Sigmoid colon (tissue), 7 donors: ENCODE measurements around the gene CCDC57. TPM values are rescaled to one million over a fixed set of nuclear protein-coding genes. Genes with fewer than 3 reads are reported as not detected.
A peak's percentile ranks its signal among the peaks of the same experiment; 100 is the strongest.

Experiments
- DNase-seq: peaks from one replicate; pipeline ENCODE4 v3.0.0-alpha.2; 2019
- H3K27ac ChIP-seq, 4 donors: fragments of 200-600 bp; sonication (generic); one replicate each; pipeline ENCODE4 v1.5.1; 2016 to 2019; ENCODE audit warnings: mild to moderate bottlenecking in 1 of 4
- H3K27me3 ChIP-seq, 3 donors: fragments of 200-600 bp; sonication (generic); one replicate each; pipeline ENCODE4 v1.5.1; 2019; ENCODE audit warnings: mild to moderate bottlenecking in 1 of 3
- H3K36me3 ChIP-seq, 4 donors: fragments of 200-600 bp; sonication (generic); one replicate each; pipeline ENCODE4 v1.5.1; 2016 to 2019
- H3K4me1 ChIP-seq, 4 donors: fragments of 200-600 bp; sonication (generic); one replicate each; pipeline ENCODE4 v1.5.1; 2017 to 2019
- H3K4me3 ChIP-seq, 4 donors: fragments of 200-600 bp; sonication (generic); one replicate each; pipeline ENCODE4 v1.5.1; 2017 to 2019; ENCODE audit warnings: mild to moderate bottlenecking in 2 of 4, moderate library complexity in 1 of 4
- H3K9me3 ChIP-seq, 4 donors: fragments of 200-600 bp in 3 of 4; sonication (generic) in 3 of 4; one replicate each; pipeline versions ENCODE4 v1.5.1 to v1.6.1; 2013 to 2019
- CTCF ChIP-seq, 4 experiments: fragments of 450-650 bp in 3 of 4; fragments of 200-600 bp in 1 of 4; IDR thresholded peaks; one replicate each; pipeline ENCODE4 v1.5.1; 2016 to 2019; ENCODE audit warnings: antibody characterized with exemption in 4 of 4, mild to moderate bottlenecking in 3 of 4, moderate library complexity in 2 of 4
- EP300 ChIP-seq, 4 donors: sonication (generic); formaldehyde crosslinking; IDR thresholded peaks; one replicate each; pipeline ENCODE4 v1.6.1; 2017; ENCODE audit warnings: antibody characterized with exemption in 4 of 4
- POLR2A ChIP-seq, 2 donors: fragments of 450-650 bp; IDR thresholded peaks; one replicate each; pipeline ENCODE4 v1.6.1; 2016; ENCODE audit warnings: antibody characterized with exemption in 2 of 2, mild to moderate bottlenecking in 2 of 2, moderate library complexity in 2 of 2
- POLR2AphosphoS5 ChIP-seq, 4 donors: sonication (generic); formaldehyde crosslinking; IDR thresholded peaks; one replicate each; pipeline ENCODE4 v1.6.1; 2017; ENCODE audit warnings: antibody characterized with exemption in 4 of 4
- WGBS, 2 donors: extraction: QIAGEN DNeasy Blood & Tissue Kit; methylation state at CpG; one replicate each; pipeline ENCODE4 v1.1.7; 2013; 5-methylcytosine and 5-hydroxymethylcytosine counted together
- intact Hi-C: fragments of 100-400 bp; cut with DNase I; formaldehyde crosslinking; loops from one replicate; pipeline ENCODE4 v1.15.1; 2023
- polyA plus RNA-seq, 3 donors: library from polyadenylated mRNA; stranded (reverse); fragments of 200-250 nt; gene quantifications; one replicate each; pipeline ENCODE4 v1.2.3, GENCODE V29; 2013
- total RNA-seq, 4 donors: library from RNA; depleted of rRNA; stranded (reverse); fragments of >200 nt; gene quantifications; one replicate each; pipeline ENCODE4 v1.1.0, GENCODE V29; 2016
- donor health status: healthy with polysubstance abuse.
- donor health status: Bipolar disorder and iron deficiency.
- donor health status: healthy.

CCDC57 gene
- total and polyA plus RNA-seq, 7 donors = 13.3 to 47.8 (median 24.4) TPM

- Histone ChIP-seq H3K9me3 (no peaks in the 10 kb centered on the region), H3K27ac (no peak overlapping the region), H3K27me3 (peaks cover 0 to under 1% (median 0%) of the 10 kb centered on the region in 3 donors), H3K36me3 (peaks cover 0 to 13% (median under 1%) of the 10 kb centered on the region in 4 donors), H3K4me3 (no peak overlapping the region), H3K4me1 (peaks cover 0 to 83% (median 69%) of the 10 kb centered on the region in 4 donors)
- intact Hi-C loops = no loop called here
- WGBS, 2 donors = 69 to 74% methylated on average over 26 of the region's 26 CpGs
- TF ChIP-seq CTCF (IDR thresholded peaks at IDR 0.05) = no peak
- no peak for TF ChIP-seq POLR2AphosphoS5 (IDR thresholded peaks at IDR 0.05)
- no peak for TF ChIP-seq POLR2A (IDR thresholded peaks at IDR 0.05)
- no peak for TF ChIP-seq EP300 (IDR thresholded peaks at IDR 0.05)
- no peak for DNase-seq
Observed at GRCh38 chr17:82234211-82235055, 21.8 kb upstream of the CCDC57 start.

DNA sequence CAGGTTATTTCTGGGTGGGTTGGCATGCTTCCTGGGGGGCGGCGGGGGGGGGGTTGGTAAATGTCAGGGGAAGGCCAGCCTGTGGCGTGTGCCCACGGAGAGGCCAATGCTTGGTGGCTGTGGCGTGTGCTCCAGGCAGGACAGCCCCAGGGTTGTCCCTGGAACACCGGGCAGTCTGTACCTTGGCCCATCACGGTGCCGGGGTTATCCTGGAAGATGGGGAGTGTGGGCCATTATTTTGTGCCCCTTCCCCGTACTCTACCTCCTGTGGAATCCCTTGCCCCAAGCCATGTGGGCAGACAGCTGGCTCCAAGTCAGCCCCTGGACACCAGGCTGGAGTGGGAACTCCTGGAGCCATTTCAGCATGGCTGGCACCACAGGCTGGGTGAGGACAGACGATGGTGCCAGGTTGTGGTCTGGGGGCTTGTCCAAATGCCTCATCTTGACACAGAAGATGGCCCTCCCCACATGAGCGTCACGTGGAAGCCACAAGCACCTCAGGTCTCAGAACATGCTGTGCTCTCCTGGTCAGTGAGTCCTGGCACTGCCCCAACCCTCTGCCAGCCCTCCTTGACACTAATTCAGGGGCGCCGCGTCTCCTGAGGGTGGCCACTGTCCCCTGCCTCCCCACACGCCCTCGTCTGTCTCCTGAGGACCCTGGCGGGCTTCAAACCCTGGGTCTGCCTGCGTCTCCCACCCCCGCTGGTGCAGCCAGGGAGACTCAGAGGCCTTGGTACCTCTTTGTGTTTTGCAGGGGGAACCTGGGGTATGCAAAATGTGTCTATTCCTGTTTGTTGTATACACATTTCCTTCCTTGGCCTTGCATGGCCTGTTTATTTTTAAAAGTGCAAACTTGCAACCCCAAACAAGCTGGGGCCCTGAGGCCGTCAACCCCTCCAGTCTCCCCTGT lies 20.5 kb upstream of the CCDC57 start:
- Histone ChIP-seq H3K27me3 (peaks cover 4 to 11% (median 5%) of the 10 kb centered on the region in 3 donors), H3K9me3 (no peaks in the 10 kb centered on the region), H3K4me1 (peaks cover 0 to 81% (median 65%) of the 10 kb centered on the region in 4 donors), H3K4me3 (no peak overlapping the region), H3K27ac (peak overlapping the region in 3 of 4 donors; percentile 87 to 94 (median 92)), H3K36me3 (peaks cover 0 to 6% (median 0%) of the 10 kb centered on the region in 4 donors)
- intact Hi-C loops = no loop called here
- TF ChIP-seq EP300 (IDR thresholded peaks at IDR 0.05) = no peak
- peak in 1 of 4 donors; percentile 6 for TF ChIP-seq POLR2AphosphoS5 (IDR thresholded peaks at IDR 0.05)
- peak; percentile 67 for DNase-seq
- 79 to 82% methylated on average over 21 of the region's 21 CpGs for WGBS, 2 donors

DNA sequence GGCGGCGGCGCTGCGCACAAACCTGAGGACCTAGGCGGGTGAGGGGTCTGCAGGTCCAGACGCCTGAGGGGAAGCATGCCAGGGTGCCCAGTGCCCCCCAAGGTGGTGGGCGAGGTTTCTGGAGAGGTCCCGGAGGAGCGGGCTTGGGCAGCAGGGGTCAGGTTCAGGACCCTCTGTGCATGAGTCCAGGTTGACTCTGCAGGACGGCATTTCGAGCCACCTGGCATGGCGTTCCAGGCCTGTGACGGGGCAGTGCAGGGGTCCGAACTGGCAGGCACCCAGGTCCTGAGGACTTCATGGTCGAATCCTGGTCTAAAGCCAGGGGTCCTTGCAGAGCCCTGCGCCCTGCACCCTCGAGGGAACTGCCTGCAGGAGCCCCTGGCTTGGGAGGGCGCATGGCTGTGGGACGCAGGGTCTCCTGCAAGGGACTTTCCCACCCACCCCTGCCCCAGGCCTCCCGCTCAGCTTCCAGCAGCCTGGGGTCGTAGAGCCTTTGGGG lies 19.7 kb upstream of the CCDC57 start:
- 81 to 83% methylated on average over 21 of the region's 21 CpGs for WGBS, 2 donors
- DNase-seq = peak; percentile 79
- H3K36me3 ChIP-seq = no peaks in the 10 kb centered on the region
- H3K4me3 ChIP-seq = peak overlapping the region; percentile 51 to 81 (median 64)
- TF ChIP-seq POLR2A (IDR thresholded peaks at IDR 0.05) (no peak), EP300 (IDR thresholded peaks at IDR 0.05) (no peak), POLR2AphosphoS5 (IDR thresholded peaks at IDR 0.05) (no peak), CTCF (IDR thresholded peaks at IDR 0.05) (no peak)
- no peaks in the 10 kb centered on the region for H3K9me3 ChIP-seq
- H3K27me3 ChIP-seq = peaks cover 5 to 19% (median 8%) of the 10 kb centered on the region in 3 donors
- H3K4me1 ChIP-seq = peaks cover 0 to 78% (median 58%) of the 10 kb centered on the region in 4 donors
- peak overlapping the region; percentile 87 to 94 (median 90) for H3K27ac ChIP-seq
- intact Hi-C loops = no loop called here

GRCh38 chr17:82231562-82232321 lies 19.1 kb upstream of the CCDC57 start:
- Histone ChIP-seq H3K27me3 (peaks cover 5 to 19% (median 13%) of the 10 kb centered on the region in 3 donors), H3K9me3 (no peaks in the 10 kb centered on the region), H3K27ac (peak overlapping the region; percentile 87 to 94 (median 90)), H3K4me3 (peak overlapping the region; percentile 51 to 81 (median 64)), H3K4me1 (peaks cover 0 to 72% (median 54%) of the 10 kb centered on the region in 4 donors), H3K36me3 (no peaks in the 10 kb centered on the region)
- intact Hi-C loops = no loop called here
- 3 to 12% methylated on average over 42 of the region's 42 CpGs for WGBS, 2 donors
- TF ChIP-seq POLR2A (IDR thresholded peaks at IDR 0.05) = peak in 1 of 2 donors; percentile 35
- TF ChIP-seq CTCF (IDR thresholded peaks at IDR 0.05) = no peak
- no peak for TF ChIP-seq EP300 (IDR thresholded peaks at IDR 0.05)
- TF ChIP-seq POLR2AphosphoS5 (IDR thresholded peaks at IDR 0.05) = peak in 3 of 4 donors; percentile 35 to 48 (median 36)
- DNase-seq = peak; percentile 93
